ENCODE measurements around the gene SLC66A2.

The SLC66A2 gene

GRCh38 chr18:79874553-79875530, 76.6 kb downstream of the SLC66A2 start:
- no peak for TF ChIP-seq TEAD4 (IDR thresholded peaks at IDR 0.05)
- no peak for TF ChIP-seq EGR1 (IDR thresholded peaks at IDR 0.05)
- TF ChIP-seq, protein P1, sequence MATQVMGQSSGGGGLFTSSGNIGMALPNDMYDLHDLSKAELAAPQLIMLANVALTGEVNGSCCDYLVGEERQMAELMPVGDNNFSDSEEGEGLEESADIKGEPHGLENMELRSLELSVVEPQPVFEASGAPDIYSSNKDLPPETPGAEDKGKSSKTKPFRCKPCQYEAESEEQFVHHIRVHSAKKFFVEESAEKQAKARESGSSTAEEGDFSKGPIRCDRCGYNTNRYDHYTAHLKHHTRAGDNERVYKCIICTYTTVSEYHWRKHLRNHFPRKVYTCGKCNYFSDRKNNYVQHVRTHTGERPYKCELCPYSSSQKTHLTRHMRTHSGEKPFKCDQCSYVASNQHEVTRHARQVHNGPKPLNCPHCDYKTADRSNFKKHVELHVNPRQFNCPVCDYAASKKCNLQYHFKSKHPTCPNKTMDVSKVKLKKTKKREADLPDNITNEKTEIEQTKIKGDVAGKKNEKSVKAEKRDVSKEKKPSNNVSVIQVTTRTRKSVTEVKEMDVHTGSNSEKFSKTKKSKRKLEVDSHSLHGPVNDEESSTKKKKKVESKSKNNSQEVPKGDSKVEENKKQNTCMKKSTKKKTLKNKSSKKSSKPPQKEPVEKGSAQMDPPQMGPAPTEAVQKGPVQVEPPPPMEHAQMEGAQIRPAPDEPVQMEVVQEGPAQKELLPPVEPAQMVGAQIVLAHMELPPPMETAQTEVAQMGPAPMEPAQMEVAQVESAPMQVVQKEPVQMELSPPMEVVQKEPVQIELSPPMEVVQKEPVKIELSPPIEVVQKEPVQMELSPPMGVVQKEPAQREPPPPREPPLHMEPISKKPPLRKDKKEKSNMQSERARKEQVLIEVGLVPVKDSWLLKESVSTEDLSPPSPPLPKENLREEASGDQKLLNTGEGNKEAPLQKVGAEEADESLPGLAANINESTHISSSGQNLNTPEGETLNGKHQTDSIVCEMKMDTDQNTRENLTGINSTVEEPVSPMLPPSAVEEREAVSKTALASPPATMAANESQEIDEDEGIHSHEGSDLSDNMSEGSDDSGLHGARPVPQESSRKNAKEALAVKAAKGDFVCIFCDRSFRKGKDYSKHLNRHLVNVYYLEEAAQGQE (IDR thresholded peaks at IDR 0.05; ENCODE audit: low read depth): no peak
- TF ChIP-seq, protein P2, sequence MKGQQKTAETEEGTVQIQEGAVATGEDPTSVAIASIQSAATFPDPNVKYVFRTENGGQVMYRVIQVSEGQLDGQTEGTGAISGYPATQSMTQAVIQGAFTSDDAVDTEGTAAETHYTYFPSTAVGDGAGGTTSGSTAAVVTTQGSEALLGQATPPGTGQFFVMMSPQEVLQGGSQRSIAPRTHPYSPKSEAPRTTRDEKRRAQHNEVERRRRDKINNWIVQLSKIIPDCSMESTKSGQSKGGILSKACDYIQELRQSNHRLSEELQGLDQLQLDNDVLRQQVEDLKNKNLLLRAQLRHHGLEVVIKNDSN (IDR thresholded peaks at IDR 0.05): no peak
- TF ChIP-seq MAX (IDR thresholded peaks at IDR 0.05): no peak
- no peak for TF ChIP-seq ZBTB7A (IDR thresholded peaks at IDR 0.05; ENCODE audit: low read depth)
- no peak for TF ChIP-seq TAF1 (IDR thresholded peaks at IDR 0.05; ENCODE audit: low read depth)
- TF ChIP-seq TCF12 (IDR thresholded peaks at IDR 0.05; ENCODE audit: low read depth): no peak
- no peak for TF ChIP-seq FOXM1 (IDR thresholded peaks at IDR 0.05; ENCODE audit: borderline replicate concordance, low read depth)
- TF ChIP-seq EP300 (IDR thresholded peaks at IDR 0.05; ENCODE audit: borderline replicate concordance): no peak
- TF ChIP-seq CREB1 (IDR thresholded peaks at IDR 0.05; ENCODE audit: low read depth): no peak
- TF ChIP-seq CEBPB (IDR thresholded peaks at IDR 0.05): no peak
- no peak for TF ChIP-seq NFIC (IDR thresholded peaks at IDR 0.05)

- no peak for TF ChIP-seq NFIC (IDR thresholded peaks at IDR 0.05)
- TF ChIP-seq, protein P1 (IDR thresholded peaks at IDR 0.05; ENCODE audit: low read depth): no peak
Observed at GRCh38 chr18:79873449-79874110, 77.9 kb downstream of the SLC66A2 start.

- no peak for TF ChIP-seq CREB1 (IDR thresholded peaks at IDR 0.05; ENCODE audit: low read depth)
- no peak for TF ChIP-seq EP300 (IDR thresholded peaks at IDR 0.05; ENCODE audit: borderline replicate concordance)
- TF ChIP-seq CEBPB (IDR thresholded peaks at IDR 0.05): no peak
- no peak for TF ChIP-seq YY1 (IDR thresholded peaks at IDR 0.05; ENCODE audit: low read depth)
- TF ChIP-seq, protein P2 (IDR thresholded peaks at IDR 0.05): no peak
- no peak for TF ChIP-seq ZBTB7A (IDR thresholded peaks at IDR 0.05; ENCODE audit: low read depth)
- no peak for TF ChIP-seq TAF1 (IDR thresholded peaks at IDR 0.05; ENCODE audit: low read depth)
- no peak for TF ChIP-seq FOXM1 (IDR thresholded peaks at IDR 0.05; ENCODE audit: borderline replicate concordance, low read depth)
- TF ChIP-seq EGR1 (IDR thresholded peaks at IDR 0.05): no peak
- TF ChIP-seq MAX (IDR thresholded peaks at IDR 0.05): no peak
- no peak for TF ChIP-seq RAD21 (IDR thresholded peaks at IDR 0.05; ENCODE audit: low read depth)
- no peak for TF ChIP-seq NFIC (IDR thresholded peaks at IDR 0.05)
- TF ChIP-seq, protein P1 (IDR thresholded peaks at IDR 0.05; ENCODE audit: low read depth): no peak
- no peak for TF ChIP-seq TEAD4 (IDR thresholded peaks at IDR 0.05)
Observed at GRCh38 chr18:79872527-79873444, 78.7 kb downstream of the SLC66A2 start.
